CD4-positive, alpha-beta T cell treated with Interleukin-21 for 1 hour (primary cell): Measurements from ENCODE around the gene MAML2.

Experiments
- DNase-seq: peaks from one replicate; pipeline ENCODE4 v3.0.0-alpha.2; 2020

The MAML2 gene

GRCh38 chr11:96177146-96177545 is 165.8 kb downstream of the MAML2 start:
- no peak for DNase-seq

- no peak for DNase-seq
These were observed 169.1 kb downstream of the MAML2 start for GRCh38 chr11:96173906-96174305.

GRCh38 chr11:96173422-96173821 is 169.6 kb downstream of the MAML2 start:
- no peak for DNase-seq

GRCh38 chr11:96172604-96173003 is 170.4 kb downstream of the MAML2 start:
- no peak for DNase-seq

- DNase-seq, result no peak
These were observed 173.7 kb downstream of the MAML2 start for GRCh38 chr11:96169250-96169649.

- no peak for DNase-seq
These were observed 174.4 kb downstream of the MAML2 start for GRCh38 chr11:96168623-96169022.

- DNase-seq, result no peak
These were observed 175.2 kb downstream of the MAML2 start for GRCh38 chr11:96167787-96168186.

- DNase-seq, result no peak
These were observed 175.7 kb downstream of the MAML2 start for GRCh38 chr11:96167203-96167758.

GRCh38 chr11:96162816-96163499 is 180.0 kb downstream of the MAML2 start:
- no peak for DNase-seq

GRCh38 chr11:96161307-96162089 is 181.5 kb downstream of the MAML2 start:
- DNase-seq, result no peak

GRCh38 chr11:96160732-96161306 is 182.2 kb downstream of the MAML2 start:
- no peak for DNase-seq

- DNase-seq, result no peak
These were observed 183.0 kb downstream of the MAML2 start for GRCh38 chr11:96159968-96160367.

- no peak for DNase-seq
These were observed 184.9 kb downstream of the MAML2 start for GRCh38 chr11:96158126-96158525.

GRCh38 chr11:96157517-96157873 is 185.5 kb downstream of the MAML2 start:
- DNase-seq, result no peak

GRCh38 chr11:96156379-96156722 is 186.6 kb downstream of the MAML2 start:
- no peak for DNase-seq

- no peak for DNase-seq
These were observed 187.2 kb downstream of the MAML2 start for GRCh38 chr11:96155627-96156378.

- DNase-seq, result no peak
These were observed 188.0 kb downstream of the MAML2 start for GRCh38 chr11:96154802-96155520.

GRCh38 chr11:96152623-96153022 is 190.4 kb downstream of the MAML2 start:
- DNase-seq, result no peak

- DNase-seq, result no peak
These were observed 191.5 kb downstream of the MAML2 start for GRCh38 chr11:96151501-96151900.

GRCh38 chr11:96150609-96151008 is 192.4 kb downstream of the MAML2 start:
- DNase-seq, result no peak

GRCh38 chr11:96149743-96150555 is 193.0 kb downstream of the MAML2 start:
- no peak for DNase-seq
